Measurements from ENCODE around the gene C19orf85. TPM values are rescaled to one million over a fixed set of nuclear protein-coding genes. Genes with fewer than 3 reads are reported as not detected.

The C19orf85 gene
- total and polyA plus RNA-seq, 2 donors (not counting 1 experiment from before 2014, with no cell fraction given): not detected

DNA sequence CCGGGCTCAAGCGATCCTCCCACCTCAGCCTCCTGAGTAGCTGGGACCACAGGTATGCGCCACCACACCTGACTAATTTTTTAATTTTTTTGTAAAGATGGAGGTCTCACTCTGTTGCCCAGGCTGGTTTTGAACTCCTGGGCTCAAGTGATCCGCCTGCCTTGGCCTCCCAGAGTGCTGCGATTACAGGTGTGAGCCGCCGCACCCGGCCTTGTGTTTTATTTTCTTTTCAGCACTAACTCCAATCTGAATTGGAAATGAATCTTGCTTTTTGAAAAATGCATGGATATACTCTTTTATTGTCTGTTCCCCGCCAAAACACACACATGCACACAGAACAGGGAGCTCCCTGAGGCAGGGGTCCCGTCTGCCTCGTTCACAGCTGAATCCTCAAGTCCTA, 1.8 kb downstream of the C19orf85 start:
- no peak overlapping the region for H3K9ac ChIP-seq (ENCODE audit: insufficient read depth, low read length)
- DNase-seq (ENCODE audit: low read depth in 2 of 2): no peak
- TF ChIP-seq EZH2 (IDR thresholded peaks at IDR 0.05; ENCODE audit: low read length, missing control alignments): no peak
- TF ChIP-seq, protein P1, sequence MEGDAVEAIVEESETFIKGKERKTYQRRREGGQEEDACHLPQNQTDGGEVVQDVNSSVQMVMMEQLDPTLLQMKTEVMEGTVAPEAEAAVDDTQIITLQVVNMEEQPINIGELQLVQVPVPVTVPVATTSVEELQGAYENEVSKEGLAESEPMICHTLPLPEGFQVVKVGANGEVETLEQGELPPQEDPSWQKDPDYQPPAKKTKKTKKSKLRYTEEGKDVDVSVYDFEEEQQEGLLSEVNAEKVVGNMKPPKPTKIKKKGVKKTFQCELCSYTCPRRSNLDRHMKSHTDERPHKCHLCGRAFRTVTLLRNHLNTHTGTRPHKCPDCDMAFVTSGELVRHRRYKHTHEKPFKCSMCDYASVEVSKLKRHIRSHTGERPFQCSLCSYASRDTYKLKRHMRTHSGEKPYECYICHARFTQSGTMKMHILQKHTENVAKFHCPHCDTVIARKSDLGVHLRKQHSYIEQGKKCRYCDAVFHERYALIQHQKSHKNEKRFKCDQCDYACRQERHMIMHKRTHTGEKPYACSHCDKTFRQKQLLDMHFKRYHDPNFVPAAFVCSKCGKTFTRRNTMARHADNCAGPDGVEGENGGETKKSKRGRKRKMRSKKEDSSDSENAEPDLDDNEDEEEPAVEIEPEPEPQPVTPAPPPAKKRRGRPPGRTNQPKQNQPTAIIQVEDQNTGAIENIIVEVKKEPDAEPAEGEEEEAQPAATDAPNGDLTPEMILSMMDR (conservative IDR thresholded peaks at IDR 0.05 in 1 of 2, IDR thresholded peaks at IDR 0.05 in 1 of 2; ENCODE audit: low read depth in 1 of 2, low read length in 2 of 2): no peak
- H3K4me3 ChIP-seq (replicated peaks in 1 of 4; ENCODE audit: control extremely low read depth in 1 of 4, insufficient read depth in 1 of 4, low read depth in 3 of 4, low read length in 4 of 4): no peak overlapping the region
- H3K9me3 ChIP-seq (ENCODE audit: control insufficient read depth, insufficient read depth, low read depth, low read length): no peaks in the 10 kb centered on the region
- no peaks in the 10 kb centered on the region for H3K27me3 ChIP-seq (ENCODE audit: control insufficient read depth, insufficient read depth, low read length)
- no peaks in the 10 kb centered on the region for H4K20me1 ChIP-seq (ENCODE audit: control insufficient read depth, extremely low read depth, insufficient read depth, low read length)
- no peak overlapping the region for H3K4me2 ChIP-seq (ENCODE audit: extremely low read depth, insufficient read depth, low read length)
- H3K27ac ChIP-seq (ENCODE audit: insufficient read depth, low read length): no peak overlapping the region
- no peaks in the 10 kb centered on the region for H3K36me3 ChIP-seq (ENCODE audit: control insufficient read depth, insufficient read depth, low read length)
- no peaks in the 10 kb centered on the region for H3K79me2 ChIP-seq (ENCODE audit: control insufficient read depth, insufficient read depth, low read length)
- peaks cover 10% of the 10 kb centered on the region for H3K4me1 ChIP-seq (ENCODE audit: control insufficient read depth, extremely low read depth, insufficient read depth, low read length)
- no peak overlapping the region for H2AFZ ChIP-seq (ENCODE audit: low read length)

DNA sequence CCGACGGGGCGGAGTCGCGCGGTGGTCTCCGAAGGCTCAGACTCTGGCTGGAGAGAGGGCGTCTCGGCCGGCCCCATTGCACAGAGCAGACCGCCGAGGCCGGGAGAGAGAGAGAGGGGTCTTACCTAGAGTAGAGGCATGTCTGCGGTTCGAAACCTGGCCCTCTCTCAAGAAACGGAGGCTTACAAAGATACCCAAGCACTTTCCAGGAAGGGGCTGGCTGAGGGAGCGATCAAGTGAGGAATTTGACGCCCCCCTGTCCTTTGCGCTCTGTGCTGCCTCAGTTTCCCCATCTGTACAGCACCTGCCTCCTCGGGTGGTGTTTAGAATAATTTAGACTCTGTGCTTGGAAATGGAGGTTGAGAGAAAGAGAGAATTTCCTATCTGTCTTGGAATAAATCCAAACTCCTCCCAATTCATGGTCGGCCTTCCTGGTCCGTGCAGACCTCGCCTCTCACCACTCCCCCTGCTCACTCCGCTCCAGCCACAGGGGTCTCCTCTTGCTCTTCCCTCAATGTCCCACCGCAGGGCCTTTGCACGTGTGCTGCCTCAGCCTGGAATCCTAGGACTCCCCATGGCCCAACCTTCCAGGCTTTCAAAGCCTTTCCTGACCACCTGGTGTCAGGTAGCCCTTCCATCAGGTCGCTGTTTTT, 2.5 kb downstream of the C19orf85 start:
- peak; percentile 31 to 48 for DNase-seq (ENCODE audit: low read depth in 2 of 2)
- Histone ChIP-seq H3K79me2 (ENCODE audit: control insufficient read depth, insufficient read depth, low read length) (no peaks in the 10 kb centered on the region), H3K27ac (ENCODE audit: insufficient read depth, low read length) (peak overlapping the region; percentile 73), H3K9me3 (ENCODE audit: control insufficient read depth, insufficient read depth, low read depth, low read length) (no peaks in the 10 kb centered on the region), H4K20me1 (ENCODE audit: control insufficient read depth, extremely low read depth, insufficient read depth, low read length) (no peaks in the 10 kb centered on the region), H3K27me3 (ENCODE audit: control insufficient read depth, insufficient read depth, low read length) (no peaks in the 10 kb centered on the region), H3K36me3 (ENCODE audit: control insufficient read depth, insufficient read depth, low read length) (no peaks in the 10 kb centered on the region), H3K9ac (ENCODE audit: insufficient read depth, low read length) (peak overlapping the region; percentile 55), H3K4me1 (ENCODE audit: control insufficient read depth, extremely low read depth, insufficient read depth, low read length) (peaks cover 8% of the 10 kb centered on the region), H3K4me2 (ENCODE audit: extremely low read depth, insufficient read depth, low read length) (peak overlapping the region; percentile 99), H3K4me3 (replicated peaks in 1 of 4; ENCODE audit: control extremely low read depth in 1 of 4, insufficient read depth in 1 of 4, low read depth in 3 of 4, low read length in 4 of 4) (peak overlapping the region; percentile 57 to 76 (median 72)), H2AFZ (ENCODE audit: low read length) (peak overlapping the region; percentile 89)
- TF ChIP-seq, protein P1 (conservative IDR thresholded peaks at IDR 0.05 in 1 of 2, IDR thresholded peaks at IDR 0.05 in 1 of 2; ENCODE audit: low read depth in 1 of 2, low read length in 2 of 2): no peak
- TF ChIP-seq EZH2 (IDR thresholded peaks at IDR 0.05; ENCODE audit: low read length, missing control alignments): no peak

DNA sequence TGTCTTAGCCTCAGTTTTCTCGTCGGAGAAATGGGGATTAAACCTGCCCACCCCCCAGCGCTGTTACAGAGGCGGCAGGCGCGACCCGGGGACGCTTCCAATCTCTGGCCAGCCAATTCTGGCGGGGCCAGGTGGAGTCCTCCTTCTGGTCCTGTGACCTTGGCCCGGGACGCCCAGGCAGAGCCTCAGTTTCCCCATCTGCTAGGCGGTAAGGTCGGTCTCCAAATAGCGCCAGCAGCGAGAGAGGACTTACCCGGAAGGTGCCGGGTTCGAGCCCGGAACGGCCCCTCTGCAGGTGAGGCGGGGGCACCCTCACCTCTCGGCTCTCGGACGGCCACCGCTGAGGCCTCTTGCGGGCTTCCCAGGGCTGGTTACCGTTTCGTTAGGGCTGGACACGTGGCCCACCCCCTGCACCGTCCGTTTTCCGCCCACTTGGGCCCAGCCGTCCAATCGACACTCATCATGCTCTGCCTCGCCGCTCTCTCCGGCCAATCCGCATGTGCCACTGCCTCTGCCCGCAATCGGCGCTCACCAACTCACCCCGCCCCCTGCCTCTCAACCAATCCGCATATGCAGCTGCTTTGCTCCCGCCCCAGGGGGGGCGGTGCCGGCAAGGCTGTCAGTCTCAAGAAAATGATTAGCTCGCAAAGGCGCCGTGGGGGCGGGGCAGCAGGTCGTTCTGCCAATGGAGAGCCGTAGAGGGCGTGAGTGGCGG, 3.1 kb downstream of the C19orf85 start, which contains the start of gene ISOC2:
ISOC2 (minus strand) TSS at position 384 of the 715 bp plus-strand sequence. CDS start 5,156 bp downstream, outside the sequence.
- peak within 1 kb of the TSS; percentile 93 for H3K27ac ChIP-seq (ENCODE audit: insufficient read depth, low read length)
- peak; percentile 99 to 100 for DNase-seq (ENCODE audit: low read depth in 2 of 2)
- no peaks in the 10 kb centered on the region for H3K79me2 ChIP-seq (ENCODE audit: control insufficient read depth, insufficient read depth, low read length)
- H3K36me3 ChIP-seq (ENCODE audit: control insufficient read depth, insufficient read depth, low read length): no peaks in the 10 kb centered on the region
- H3K27me3 ChIP-seq (ENCODE audit: control insufficient read depth, insufficient read depth, low read length): no peaks in the 10 kb centered on the region
- H3K9ac ChIP-seq (ENCODE audit: insufficient read depth, low read length): peak within 1 kb of the TSS; percentile 88
- peak within 1 kb of the TSS; percentile 89 for H2AFZ ChIP-seq (ENCODE audit: low read length)
- no peaks in the 10 kb centered on the region for H3K9me3 ChIP-seq (ENCODE audit: control insufficient read depth, insufficient read depth, low read depth, low read length)
- TF ChIP-seq, protein P1 (conservative IDR thresholded peaks at IDR 0.05 in 1 of 2, IDR thresholded peaks at IDR 0.05 in 1 of 2; ENCODE audit: low read depth in 1 of 2, low read length in 2 of 2): no peak
- TF ChIP-seq EZH2 (IDR thresholded peaks at IDR 0.05; ENCODE audit: low read length, missing control alignments): no peak
- peaks cover 8% of the 10 kb centered on the region for H3K4me1 ChIP-seq (ENCODE audit: control insufficient read depth, extremely low read depth, insufficient read depth, low read length)
- peak within 1 kb of the TSS; percentile 75 to 95 (median 91) for H3K4me3 ChIP-seq (replicated peaks in 1 of 4; ENCODE audit: control extremely low read depth in 1 of 4, insufficient read depth in 1 of 4, low read depth in 3 of 4, low read length in 4 of 4)
- no peaks in the 10 kb centered on the region for H4K20me1 ChIP-seq (ENCODE audit: control insufficient read depth, extremely low read depth, insufficient read depth, low read length)
- peak within 1 kb of the TSS; percentile 99 for H3K4me2 ChIP-seq (ENCODE audit: extremely low read depth, insufficient read depth, low read length)

Data from fibroblast of lung (primary cell).